ENCODE measurements around the gene CNTN5.
"Not testable (repeated sequence)": the region's sequence is repeated elsewhere in the genome, so short reads cannot be mapped to it uniquely, and the experiment has no call there.

CNTN5 gene

DNA sequence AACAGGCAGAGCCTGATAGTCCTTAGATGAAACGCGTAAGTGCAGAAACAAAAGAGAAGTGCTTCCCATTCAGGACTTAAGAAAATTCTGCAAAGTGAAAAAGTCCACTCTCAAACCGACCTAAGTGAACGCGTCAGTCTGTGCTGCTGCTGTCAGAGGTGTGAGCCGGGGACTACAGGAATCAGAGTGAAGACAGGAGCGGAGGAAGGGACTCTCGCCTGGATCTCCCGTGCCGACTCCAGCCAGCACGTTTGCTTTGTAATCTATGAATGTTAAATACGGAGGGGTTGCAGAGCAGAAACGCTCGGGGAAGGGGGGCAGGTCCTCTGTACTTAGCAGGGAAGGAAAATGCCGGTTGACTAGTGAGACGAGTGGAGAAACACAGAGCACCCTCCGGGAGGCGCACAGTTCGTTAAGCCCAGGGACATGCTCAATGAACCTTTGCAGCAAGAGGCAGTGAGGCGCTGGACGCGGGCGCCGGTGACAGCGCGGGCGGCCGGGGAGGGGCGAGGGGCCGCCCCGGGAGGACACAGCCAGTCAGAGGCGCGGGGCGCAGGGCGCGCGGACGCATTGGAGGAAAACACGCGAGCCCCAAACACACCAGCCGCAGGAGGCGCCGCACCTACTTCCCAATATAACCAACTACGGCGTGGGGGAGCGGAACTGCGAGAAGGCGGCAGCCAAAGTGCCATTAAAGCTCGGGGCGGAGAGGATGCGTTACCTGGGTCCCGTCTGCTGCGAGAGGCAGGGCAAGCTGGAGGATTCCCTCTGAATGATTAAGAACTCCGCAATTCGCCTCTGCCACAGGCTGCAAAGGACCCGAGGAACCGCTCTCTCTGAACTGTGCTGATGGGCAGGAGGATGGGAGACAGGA is at the start of gene CNTN5:
Gene CNTN5 (plus strand): TSS at position 598 of the 874 bp plus-strand sequence.
- no peak for DNase-seq (ENCODE audit: low read depth)

DNA sequence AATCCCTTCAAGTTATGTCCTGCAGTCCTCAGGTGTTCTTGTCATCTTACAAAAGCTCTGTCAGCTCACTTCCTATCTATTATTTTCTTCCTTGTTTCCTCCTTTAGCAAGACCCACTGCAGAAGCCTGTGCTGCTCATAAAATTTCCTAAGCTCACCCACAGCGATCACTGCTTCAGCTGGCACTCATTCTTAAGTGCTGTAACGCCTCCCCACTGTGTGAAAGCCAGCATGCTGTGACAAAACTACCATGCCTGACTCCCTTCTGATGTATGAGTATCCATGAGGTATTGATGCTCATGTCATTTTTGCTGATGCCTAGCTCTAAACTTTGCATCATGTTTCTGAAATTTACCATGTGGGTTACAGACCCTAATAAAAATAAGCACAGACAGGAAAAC is 41.5 kb upstream of the CNTN5 start:
- no peak for DNase-seq (ENCODE audit: low read depth)

DNA sequence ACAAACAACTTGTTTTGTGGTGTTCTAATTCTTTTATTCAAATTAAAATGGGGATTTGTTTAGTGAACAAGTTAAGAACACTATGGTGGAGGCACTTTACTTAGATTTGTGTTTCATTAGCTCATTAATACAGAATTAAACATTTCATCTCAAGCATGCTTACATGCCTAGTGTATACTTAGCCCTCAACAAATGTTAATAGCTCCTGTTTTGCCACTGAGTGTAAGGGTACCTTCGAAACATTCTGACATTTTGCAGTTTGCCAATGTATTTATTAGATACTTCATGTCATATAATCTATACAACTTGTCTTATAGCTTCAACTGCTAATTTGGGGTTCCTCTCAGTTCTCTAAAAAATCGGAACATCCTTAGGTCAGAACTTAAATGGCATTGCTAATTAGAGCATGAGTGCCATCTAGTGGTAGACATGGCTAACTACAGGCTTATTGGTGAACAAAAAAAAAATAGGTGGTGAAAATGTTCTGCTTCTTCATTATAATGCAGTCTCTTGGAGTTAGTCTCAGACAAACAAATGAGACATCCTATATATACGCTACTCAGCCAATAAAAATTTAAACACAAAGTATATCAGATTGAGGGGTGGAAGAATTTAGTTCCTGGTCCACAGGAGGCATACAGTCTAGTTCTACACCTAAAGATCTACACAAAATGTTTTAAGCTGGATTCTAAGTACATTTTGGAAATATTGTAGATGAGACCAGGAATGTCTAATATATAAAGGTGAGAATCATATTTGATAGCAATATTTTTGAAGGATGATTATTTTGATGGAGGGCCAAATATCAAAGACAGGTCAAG is 4.9 kb upstream of the CNTN5 start:
- DNase-seq (ENCODE audit: low read depth) = no peak

DNA sequence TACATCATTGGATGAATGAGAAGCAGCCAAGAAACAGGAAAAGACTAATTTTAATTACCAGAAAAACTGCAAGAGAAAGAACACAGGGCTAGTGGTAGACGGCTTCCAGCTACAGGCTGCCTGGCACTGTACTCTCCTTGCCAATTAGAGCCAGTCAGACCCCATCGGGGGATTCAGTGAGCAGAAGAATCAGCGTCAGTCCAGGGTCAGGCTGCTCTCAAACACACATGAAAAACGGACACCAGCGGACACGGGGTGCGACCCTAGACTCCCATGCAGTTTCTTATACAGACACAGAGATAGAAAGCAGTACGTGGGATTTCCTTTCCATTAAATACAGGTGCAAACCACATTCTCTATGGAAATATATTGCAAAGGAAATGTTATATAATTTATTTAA is 1.1 kb upstream of the CNTN5 start:
- DNase-seq (ENCODE audit: low read depth) = no peak

DNA sequence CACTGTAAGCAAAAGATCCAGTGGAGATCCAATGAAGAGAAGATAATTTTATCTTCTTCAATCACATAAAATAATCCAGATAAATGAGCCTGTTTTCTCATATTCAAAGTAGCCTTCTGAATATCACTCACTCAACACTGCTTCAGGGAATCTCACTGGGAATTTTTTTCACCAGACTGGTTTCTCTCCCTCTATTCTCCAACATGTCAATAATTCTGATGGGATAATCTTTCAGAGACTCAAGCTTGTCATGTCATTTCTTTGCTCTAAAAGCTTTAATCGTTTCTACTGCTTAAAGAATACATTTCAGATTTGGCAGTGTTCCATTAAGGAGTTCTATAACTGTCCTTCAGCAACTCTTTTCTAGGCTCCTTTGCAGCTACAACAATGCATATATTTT is 16.3 kb downstream of the CNTN5 start:
- no peak for DNase-seq (ENCODE audit: low read depth)

DNA sequence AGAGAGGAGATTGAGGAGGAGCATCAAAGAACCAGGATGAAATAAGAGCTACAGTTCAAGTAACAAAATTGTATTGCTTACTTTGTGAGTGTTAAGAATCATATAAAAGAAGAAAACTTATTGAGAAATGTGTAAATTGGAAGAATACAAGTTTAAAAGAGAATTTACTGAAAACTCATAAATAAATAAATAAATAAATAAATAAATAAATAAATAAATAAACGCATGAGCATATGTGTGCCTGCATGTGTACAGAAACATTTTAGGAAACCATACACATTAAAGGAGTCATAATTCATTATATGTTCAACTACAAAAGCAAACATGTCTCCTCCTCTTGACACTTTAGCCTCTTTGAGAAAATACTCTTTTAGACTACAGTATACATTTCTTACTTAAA is 42.6 kb downstream of the CNTN5 start:
- DNase-seq (ENCODE audit: low read depth) = no peak

DNA sequence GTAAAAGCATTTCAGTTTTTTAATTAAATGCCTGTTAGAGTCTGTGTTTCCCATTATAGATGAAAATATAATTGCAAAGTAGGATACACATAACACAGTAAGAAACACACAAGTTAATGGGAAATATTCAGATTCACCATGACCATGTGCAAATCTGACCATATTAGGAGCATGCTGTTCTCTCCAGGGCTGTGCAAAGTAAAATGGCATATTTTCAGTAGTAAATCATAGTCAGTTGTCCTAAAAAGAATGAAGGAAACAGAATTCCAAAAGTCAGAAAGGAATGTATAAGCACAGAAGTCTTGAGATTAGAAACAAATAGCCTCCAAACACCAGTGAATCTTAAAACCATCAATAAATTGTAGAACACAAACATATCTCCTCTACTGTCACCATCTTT is 44.4 kb downstream of the CNTN5 start:
- no peak for DNase-seq (ENCODE audit: low read depth)

DNA sequence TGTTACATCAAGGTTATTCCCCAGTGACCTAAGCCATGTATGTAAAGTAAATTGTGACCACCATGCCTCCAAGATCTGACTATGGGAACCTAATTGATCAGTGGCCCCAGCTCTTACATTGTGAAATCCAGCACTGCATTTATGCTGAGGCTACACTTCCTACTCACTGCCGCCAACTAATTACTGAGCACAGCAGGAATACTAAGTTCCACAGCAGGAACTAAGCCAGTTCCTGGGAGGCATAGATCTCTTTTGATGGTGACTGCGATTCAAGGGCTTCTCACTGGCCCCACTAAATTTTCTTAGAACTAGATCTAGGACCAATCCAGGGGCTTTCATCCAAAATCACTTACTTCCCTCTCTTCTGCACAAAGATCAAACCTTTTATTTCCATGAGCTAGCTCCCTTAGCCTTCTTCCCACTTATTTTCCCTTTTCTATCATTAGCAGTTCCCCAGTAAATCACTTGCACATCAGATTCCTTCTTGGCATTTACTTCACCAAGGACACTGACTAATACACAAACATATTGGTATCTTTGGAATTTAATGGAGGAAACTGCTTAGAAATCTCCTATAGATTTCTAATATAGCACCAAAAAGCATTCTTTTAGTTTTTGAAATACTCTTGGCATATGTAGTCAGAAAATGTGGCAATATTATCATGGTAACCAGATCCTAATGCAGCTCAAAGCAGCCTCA is 46.0 kb downstream of the CNTN5 start:
- no peak for DNase-seq (ENCODE audit: low read depth)

DNA sequence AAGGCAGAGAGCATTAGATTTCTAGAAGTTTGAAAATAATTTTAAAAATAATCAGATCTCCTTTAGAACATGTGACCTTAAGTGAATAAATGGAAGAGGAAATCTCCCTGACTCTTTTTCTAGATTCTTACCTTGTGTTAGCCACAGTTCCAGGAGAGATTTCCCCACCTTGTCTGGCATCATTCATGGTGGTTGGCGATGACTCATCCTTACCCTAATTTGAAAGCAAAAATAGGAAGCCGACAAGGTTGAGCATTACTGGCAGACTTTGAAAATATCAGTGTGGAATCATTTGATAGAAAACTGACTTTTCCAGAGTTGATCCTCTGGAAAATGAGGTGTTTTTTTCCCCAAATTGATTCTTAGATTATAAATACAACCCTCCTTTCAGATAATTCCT is 48.1 kb downstream of the CNTN5 start:
- DNase-seq (ENCODE audit: low read depth) = no peak

DNA sequence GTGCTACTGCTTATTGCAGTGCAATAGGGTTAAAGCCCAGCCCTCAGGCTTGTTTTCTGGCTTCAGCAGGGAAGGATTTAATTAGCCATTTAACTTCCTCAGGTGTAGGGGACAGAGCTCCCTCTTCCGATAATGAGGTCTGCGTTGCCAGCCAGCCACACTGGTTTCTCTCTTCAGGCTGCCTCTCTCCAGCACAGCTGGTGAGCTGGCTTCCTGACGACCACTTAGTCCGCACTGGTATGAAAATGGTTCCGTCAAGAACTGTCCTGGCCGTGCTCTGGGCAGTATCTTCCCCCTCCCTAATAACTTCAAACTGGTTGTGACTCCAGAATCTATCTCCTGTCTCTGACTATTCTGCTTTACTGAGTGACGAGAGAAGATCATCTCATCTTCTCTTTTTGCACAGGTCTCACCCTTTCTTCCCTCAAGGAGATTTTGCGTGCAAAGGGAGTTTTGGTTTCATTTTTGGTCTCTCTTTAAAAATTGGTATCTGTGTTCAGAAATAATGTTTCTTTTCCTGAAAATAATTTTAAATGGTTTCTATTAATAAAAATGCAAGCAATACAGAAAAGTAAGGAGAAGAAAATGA is 49.2 kb downstream of the CNTN5 start:
- no peak for DNase-seq (ENCODE audit: low read depth)

DNA sequence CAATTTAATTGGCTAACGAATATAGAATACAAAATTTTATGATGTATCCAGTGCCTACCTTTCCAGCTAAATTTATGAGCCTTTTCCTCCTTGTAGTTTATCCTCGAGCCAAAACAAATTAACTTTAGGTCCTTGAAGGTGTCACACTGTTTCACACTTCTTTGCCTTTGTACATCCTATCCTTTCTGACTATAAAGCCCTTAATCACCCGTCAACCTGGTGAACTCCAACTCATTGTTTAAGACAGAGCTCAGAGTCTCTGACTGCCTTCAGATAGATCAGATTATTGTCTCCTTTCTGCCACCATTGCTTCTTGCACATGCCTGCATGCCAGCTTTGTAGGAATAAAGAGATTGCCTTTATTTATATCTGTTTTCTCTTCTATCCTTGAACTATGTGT is 58.8 kb downstream of the CNTN5 start:
- DNase-seq (ENCODE audit: low read depth) = no peak

DNA sequence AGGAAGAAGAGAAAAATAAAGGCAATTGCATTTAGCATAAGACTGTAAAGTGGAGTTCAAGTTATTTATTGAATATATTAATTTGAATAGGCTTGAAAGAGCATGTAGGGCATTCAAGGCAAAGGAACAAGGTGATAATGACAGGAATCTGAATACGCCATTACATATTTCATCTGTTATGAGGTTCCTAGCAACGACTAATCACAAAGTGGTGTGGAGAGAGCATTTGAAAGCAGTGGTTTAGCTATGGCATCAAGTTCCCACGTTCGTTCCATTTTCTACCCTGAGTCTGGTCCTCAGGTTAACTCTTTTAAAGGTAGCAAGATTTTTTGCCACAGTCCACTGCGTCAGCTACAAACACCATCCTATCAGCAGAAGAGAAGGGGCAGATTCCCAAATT is 59.4 kb downstream of the CNTN5 start:
- no peak for DNase-seq (ENCODE audit: low read depth)

DNA sequence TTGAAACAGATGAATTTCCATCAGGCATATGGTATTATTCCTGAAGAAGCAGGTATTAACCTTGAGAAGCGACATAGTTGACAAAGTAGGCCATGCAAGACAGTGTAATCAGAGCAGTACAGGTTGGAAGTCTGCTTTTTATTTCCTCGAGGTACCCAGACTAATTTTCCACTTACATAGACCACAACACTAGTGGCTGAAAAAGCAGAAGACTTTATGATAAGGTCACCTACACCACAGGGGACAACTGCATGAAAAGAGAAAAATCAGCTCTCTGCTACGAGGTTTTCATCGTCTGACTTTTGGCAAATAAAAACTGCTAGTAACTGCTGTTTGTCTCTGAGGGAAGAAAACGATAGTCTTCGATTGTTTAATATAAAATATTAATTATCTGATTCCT is 77.5 kb downstream of the CNTN5 start:
- no peak for DNase-seq (ENCODE audit: low read depth)

DNA sequence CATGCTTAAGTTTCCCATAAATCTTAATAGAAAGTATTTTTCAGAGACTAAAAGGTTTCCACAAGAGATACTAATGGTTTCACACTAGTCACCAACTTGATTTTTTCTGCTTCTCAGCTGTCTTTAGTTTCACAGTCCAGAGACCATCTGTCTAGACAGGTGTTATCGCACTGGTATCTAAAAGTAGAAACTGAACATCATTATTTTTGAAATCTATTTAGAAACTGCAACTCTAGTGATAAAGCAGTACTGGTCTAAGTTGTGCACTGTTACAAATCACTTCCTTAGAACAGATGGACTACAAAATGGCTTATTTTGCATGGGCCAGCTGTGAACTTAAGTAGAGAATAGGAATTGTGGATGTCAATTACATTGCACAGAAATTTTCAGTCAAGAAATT is 78.0 kb downstream of the CNTN5 start:
- DNase-seq (ENCODE audit: low read depth) = no peak

DNA sequence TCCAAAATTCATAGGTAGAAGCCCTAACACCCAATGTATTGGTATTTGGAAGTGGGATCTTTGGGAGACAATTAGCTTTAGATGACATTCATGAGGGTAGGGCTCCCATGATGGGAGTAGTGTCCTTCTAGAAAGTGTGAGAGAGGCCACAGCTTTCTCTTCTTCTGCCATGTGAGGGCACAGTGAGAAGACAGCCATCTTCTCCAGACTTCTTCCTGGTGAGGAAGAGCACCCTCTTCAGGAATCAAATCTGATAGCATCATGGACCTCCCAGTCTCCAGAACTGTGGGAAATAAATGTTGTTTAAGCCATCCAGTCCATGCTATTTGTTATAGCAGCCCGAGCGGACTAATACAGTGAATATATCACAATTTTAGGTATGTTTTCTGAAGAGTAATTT is 96.9 kb downstream of the CNTN5 start:
- DNase-seq (ENCODE audit: low read depth) = no peak

DNA sequence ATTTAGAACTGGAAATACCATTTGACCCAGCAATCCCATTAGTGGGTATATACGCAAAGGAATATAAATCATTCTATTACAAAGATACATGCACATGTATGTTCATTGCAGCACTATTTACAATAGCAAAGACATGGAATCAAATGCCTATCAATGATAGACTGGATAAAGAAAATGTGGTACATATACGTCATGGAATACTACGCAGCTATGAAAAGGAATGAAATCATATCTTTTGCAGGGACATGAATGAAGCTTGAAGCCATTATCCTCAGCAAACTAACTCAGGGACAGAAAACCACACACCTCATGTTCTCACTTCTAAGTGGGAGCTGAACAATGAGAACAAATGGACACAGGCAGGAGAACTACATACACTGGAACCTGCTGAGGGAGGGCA is 113.1 kb downstream of the CNTN5 start:
- not testable (repeated sequence) for DNase-seq (ENCODE audit: low read depth)

DNA sequence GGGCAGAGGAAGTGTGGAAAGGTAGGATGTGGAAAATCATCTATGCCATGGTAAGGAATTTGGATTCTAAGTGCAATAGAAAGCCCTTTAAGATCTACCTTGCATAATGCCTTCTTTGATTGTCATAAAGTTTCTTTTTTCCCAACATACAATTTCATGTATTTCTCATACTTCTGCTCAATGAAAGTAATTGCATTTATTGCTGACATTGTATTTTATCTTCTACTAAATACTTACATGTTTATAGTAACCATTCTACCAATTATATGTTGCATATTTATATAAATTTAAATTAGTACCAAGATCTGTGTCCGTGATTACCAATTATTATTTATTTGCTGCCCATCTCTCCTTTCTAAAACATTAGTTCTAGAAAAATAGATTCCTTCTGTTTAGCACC is 114.8 kb downstream of the CNTN5 start:
- no peak for DNase-seq (ENCODE audit: low read depth)

DNA sequence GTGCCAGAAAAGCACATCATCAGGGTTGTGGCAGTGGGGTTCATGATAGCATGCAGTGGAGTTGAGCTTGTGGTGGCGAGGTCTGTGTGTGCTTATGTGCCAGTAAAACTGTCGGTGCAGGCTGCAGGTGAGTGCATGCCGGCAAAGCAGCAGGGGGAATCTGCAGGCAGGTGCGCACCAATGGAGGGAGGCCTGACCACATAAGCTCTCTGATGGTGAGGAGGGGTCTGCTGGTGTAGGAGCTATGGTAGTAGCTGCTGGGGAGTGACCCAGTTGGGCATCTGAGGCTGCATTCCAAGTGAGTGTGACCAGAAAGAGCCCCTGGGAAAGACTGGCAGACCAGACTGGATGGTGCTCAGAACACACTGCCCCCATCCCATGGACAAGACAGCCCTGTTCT is 121.5 kb downstream of the CNTN5 start:
- DNase-seq (ENCODE audit: low read depth) = no peak

DNA sequence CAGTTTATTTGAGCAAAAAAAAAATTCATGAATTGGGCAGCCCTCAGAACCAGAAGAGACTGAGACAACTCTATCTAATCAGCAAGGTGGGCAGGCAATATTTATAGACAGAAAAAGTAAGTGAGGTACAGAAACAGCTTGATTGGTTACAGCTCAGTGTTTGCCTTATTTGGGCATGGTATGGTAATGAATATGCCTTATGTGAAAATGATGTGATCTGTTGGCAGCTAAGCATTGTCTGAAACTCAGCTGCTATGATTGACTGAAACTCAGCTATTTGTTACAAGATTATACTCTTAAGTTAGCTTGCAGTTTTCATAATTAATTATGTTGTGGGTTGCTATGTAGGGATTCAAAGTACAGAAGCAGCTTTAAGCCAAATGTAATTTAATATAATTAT is 127.6 kb downstream of the CNTN5 start:
- no peak for DNase-seq (ENCODE audit: low read depth)

DNA sequence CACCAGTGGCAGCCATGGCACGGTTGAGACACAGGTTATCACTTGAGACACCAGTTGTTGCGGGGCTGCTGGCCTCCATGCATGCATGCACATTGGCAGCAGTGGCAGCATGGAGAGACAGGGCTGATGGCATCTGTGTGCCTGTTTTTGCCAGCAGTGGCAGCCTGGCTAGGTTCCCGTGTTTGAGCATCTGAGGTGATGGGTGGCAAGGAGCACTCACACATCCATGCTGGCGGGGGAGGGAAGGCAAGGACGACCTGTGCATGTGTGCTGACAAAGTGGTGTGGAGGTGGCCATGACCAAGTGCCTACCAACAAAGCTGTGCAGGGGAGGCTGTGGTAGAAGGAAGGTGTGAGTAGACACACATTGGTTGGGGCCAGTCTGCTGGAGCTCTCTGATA is 133.5 kb downstream of the CNTN5 start:
- no peak for DNase-seq (ENCODE audit: low read depth)

DNA sequence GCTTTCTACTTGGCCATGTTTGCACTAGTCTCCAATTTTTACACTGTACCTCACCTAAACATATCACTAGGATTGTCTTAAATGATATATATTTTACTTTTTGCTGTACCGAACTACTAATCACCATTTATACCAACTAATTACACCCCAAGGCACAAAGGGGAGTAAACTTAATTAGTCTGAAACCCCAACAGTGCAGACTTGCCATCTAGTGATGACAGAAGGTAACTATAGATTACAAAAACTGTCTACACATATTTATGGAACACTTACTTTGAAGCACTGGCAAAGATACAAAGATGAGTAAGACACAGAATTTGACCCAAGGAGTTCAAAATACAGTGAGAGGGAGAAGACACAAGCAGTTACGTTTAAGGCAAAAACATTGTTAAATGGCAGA is 139.7 kb downstream of the CNTN5 start:
- DNase-seq (ENCODE audit: low read depth) = no peak

DNA sequence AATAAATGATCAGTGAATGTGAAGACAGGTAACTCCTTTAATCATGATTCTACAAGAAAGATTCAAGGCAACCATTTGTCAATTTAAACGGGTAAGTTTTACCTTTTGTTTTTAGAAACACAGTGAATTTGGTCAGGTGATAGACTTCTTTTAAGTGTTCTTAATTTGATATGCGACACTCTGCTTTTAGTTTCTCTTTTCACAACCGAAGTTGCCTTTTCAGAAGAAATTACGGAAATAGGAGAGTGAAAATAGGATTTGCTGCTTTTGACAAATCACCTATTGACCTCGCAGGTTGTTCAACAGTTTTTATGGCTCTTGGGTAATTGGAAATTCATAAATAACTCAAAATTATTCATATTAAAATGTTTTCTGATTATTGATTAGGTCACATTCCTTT is 142.1 kb downstream of the CNTN5 start:
- no peak for DNase-seq (ENCODE audit: low read depth)
